Left kidney (tissue), 2 donors: Measurements from ENCODE around the gene CNTNAP2. TPM values are rescaled to one million over a fixed set of nuclear protein-coding genes. Genes with fewer than 3 reads are reported as not detected.

ENCODE experiments used
- DNase-seq: peaks from one replicate; pipeline ENCODE4 v3.0.0-alpha.2; 2013
- polyA plus RNA-seq: library from polyadenylated mRNA; unstranded; fragments of 120-200 nt; gene quantifications from one replicate; pipeline ENCODE4 v1.2.1, GENCODE V29; 2013; ENCODE audit not compliant: insufficient read length

The CNTNAP2 gene
- polyA plus RNA-seq, 1 donor, result 26.4 TPM

DNA sequence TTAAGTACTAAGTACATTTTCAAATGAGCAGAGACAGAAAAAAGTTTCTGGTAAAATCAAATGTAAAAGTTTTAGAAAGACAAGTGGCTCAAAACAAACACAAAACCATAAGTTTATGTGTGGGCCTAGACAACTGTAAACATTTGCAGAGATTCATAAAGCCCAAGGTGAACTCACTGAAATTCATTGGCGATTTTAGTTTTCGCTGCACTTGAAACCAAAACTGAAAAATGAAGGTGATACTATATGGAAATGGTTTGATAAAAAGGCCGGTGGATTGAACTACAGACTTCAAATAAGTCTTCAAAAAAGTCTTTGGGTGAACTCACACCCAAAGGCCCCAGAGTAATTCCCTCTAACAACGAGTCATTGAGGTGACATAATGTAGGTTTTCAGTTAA lies 1289.0 kb downstream of the CNTNAP2 start:
- DNase-seq, result no peak

GRCh38 chr7:147406521-147407135 lies 1290.0 kb downstream of the CNTNAP2 start:
- no peak for DNase-seq

DNA sequence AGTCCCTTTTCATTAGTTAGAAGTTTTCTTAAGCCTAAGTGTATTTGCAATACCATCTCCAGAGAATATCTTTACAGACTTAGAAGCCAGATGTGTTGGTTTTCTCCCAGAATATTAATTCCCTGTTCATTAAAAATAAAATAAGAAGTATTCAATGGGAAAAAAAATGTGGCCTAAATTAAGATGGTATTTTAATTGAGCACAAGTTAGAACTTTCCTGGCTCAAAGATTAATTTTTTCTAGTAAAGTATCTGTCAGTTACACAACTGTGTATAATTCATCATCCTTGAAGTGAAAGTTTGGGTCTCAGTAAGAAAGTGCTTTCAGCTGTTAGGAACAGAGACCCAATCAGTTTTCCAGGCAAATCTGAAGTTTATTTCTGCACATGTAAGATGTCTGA lies 1294.5 kb downstream of the CNTNAP2 start:
- DNase-seq, result no peak

- no peak for DNase-seq
These were observed 1295.5 kb downstream of the CNTNAP2 start for GRCh38 chr7:147412109-147412508.

DNA sequence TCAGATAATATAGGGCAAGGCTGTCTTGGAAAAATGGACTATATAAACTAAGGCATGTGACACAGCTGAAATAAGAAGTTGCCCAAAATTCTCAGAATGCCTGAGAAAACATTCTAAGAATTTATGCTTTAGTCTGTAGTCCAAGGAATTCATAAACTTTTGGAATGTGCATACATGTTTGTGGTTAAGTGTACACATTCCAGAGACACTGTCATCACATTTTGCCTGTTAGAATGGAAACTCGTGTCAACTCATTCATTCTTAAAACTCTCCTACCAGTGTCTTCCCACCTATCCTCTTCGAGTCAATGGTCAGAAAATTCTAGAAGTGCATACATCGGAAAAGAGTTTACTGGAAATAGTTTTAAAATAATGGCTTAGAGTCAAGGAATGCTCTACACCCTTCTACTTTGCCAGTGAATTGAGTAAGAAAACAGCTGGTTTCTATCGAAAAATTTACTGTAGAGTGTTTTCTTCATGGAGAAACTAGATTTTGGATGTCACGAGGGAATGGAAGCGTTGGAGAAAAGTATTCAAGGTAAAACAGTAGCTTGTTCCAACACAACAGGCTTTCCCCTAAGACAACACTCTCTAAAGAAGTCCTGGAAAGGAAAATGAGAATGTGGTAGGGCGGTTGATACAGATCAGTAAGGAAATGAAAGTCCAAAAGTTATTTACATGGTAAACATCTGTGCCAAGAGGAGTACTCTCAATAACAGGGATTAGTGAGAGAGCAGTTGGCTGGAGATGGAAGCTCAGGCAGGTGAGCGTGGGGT lies 1296.4 kb downstream of the CNTNAP2 start:
- DNase-seq, result no peak

DNA sequence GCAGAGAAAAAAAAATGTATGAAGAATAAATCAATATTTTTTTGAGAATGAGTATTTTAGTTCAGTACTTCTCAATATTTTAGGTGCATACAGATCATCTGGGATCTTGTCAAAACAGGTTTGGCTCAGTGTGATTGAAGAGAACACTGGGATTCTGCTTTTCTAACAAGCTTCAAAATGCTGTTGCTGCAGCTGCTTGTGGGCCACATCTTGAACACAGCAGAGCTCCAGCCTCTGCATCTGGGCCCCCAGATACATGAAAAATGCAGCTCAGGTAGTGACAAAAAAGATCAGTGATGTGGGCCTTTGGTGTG lies 1296.9 kb downstream of the CNTNAP2 start:
- DNase-seq, result no peak

DNA sequence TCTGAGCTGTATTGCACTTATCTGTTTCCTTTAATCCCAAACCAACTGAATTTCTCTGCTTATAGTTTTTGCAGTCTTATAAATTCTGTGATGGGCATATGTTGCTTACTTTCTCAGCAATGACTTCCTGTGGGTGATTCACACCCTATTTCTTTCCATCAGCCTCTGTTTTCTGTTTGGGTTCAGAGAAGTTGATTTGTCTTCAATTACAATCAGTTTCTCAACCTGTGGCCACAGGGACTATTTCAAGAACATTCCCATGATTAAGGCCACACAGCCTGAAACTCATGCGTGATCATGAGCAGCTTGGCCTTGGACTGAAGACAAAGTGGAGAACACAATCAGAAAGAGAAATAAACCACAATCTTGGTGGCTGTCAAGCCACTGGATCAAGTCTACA lies 1299.4 kb downstream of the CNTNAP2 start:
- no peak for DNase-seq

- DNase-seq, result no peak
These were observed 1302.4 kb downstream of the CNTNAP2 start for GRCh38 chr7:147418966-147419365.

DNA sequence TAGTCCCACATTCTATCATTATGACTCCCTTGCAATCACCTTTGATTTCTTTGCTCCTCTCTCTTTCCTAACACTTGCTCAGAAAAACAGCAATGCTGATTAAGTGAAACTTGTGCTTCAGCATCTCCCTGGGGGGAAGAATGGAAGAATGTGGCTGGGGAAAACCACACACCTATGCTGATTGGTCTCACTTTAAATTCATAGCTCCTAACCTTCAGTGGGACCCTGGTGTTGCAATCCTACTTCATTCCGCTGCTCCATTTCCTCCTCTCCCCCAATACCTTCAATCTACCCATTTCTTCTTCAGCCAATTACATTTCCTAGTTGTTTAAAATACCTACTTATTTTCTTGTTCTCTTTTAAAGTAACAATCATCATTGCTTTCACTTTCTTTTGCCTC lies 1307.3 kb downstream of the CNTNAP2 start:
- no peak for DNase-seq

- DNase-seq, result no peak
These were observed 1311.5 kb downstream of the CNTNAP2 start for GRCh38 chr7:147428075-147428474.

- DNase-seq, result no peak
These were observed 1313.4 kb downstream of the CNTNAP2 start for GRCh38 chr7:147429961-147430360.

DNA sequence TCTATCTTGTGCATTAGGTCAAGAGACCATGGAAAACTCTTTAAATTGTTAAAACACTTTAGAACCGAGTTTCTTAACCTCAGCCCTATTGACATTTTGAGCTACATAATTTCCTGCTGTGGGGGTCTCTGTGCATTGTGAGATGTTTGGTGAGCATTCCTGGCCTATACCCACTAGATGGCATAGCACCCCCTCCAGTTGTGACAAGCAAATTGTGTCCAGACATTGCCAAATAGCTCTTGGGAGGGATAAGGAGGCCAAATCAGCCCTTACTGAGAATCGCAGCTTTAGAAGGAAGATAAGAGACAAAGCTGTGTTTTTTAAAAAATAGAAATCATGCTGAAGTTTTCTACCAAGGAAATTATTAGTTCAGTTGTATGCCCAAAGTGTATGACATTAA lies 1315.5 kb downstream of the CNTNAP2 start:
- DNase-seq, result peak; percentile 45

DNA sequence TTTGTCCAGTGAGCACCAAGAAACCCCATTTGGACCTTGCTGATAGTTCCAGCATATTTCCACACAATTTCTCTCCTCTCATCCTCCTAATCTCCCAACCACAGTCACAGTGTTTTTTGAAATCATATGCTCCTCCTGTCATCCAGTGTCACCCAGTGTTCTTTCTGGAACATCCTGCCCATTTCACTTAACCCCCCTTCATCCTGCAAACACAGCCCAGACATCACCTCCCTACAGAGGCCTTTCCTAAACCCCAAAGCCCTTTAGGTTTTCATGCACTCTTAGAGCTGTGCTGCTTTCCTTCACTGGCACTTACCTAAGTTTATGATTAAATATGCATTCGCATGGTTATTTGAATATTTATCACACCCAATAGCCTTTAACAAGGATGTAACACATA lies 1316.0 kb downstream of the CNTNAP2 start:
- no peak for DNase-seq

GRCh38 chr7:147436718-147437117 lies 1320.1 kb downstream of the CNTNAP2 start:
- DNase-seq, result no peak

- DNase-seq, result no peak
These were observed 1321.6 kb downstream of the CNTNAP2 start for GRCh38 chr7:147438216-147438615.

- no peak for DNase-seq
These were observed 1327.3 kb downstream of the CNTNAP2 start for GRCh38 chr7:147443942-147444341.

DNA sequence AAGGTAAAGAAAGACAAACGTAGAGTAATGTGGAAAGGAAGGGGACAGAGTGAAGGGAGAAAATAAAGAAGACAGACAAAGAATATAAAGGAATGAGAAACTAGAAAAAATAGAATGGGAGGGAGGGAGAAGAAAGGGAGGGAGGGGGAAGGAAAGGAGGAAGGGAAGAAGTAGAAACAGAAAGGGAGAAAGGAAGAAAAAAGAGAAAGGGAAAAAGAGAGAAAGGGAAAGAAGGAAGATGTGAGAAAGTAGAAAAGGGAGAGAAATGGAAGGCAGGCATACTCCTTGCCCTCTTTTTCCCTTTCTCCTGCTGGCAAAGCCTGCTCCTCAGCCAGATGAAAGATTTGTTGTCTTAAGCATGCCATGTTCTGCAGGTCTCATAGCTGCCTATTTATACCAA lies 1336.2 kb downstream of the CNTNAP2 start:
- no peak for DNase-seq

GRCh38 chr7:147465223-147465622 lies 1348.6 kb downstream of the CNTNAP2 start:
- DNase-seq, result no peak

DNA sequence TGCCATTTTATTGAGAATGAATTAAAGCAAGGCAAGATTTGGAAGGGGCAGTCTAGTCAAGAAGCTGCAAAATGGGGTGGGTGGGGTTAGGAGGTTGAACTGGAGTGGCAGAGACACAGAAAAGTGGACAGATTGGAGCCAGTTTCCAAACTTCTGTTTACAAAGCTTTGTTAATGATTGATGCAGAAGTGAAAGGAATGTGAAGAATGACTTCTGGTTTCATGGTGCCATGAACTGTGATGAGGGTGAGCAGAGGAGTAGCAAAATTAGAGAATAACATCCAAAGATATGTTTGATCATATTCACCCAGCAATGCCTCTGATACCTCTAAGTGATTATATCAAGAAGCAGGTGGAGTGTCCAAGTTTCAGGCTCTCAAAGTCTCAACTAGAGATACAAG lies 1356.0 kb downstream of the CNTNAP2 start:
- no peak for DNase-seq

DNA sequence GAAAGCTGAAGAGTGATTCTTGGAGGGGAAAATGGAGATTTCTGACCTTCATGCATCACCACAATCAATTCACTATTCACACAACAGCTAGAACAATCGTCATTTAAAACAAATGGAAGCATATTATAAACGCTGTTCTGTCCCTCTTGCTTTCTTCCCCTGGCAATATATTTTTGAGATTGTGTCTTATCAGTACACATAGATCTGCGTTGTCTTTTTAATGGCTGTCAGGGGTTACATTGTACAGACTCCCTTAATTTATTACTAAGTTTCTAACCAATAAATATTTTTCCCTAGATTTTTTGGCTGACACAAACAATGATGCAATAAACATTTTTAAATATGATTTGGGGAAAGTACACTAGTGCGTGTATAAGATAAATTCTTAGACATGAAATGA lies 1358.3 kb downstream of the CNTNAP2 start:
- no peak for DNase-seq

- DNase-seq, result no peak
These were observed 1360.9 kb downstream of the CNTNAP2 start for GRCh38 chr7:147477526-147477925.

DNA sequence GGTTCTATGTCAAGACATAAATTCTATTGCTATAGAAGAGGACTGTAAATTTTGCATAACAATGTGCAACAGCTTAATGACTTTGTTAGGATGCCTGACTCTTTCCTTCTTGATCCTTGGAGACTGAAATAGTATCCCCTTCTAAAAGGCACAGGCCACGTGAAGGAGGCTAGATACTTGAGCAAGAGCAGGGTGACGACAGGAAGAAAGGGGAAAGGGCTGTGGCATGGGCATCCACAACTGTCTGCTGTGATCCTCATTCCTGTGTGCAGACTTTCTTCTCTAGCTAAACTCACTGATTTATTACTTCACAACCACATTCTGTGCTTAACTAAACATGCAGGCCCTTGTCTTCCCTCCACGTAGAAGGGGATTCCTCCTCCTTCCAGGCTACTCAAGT lies 1362.2 kb downstream of the CNTNAP2 start:
- peak; percentile 50 for DNase-seq

GRCh38 chr7:147483634-147484292 lies 1367.2 kb downstream of the CNTNAP2 start:
- no peak for DNase-seq
